Loucy (cell line): Measurements from ENCODE around the gene GTF2A1.
A peak's percentile ranks its signal among the peaks of the same experiment; 100 is the strongest.

Experiments used
- H2AFZ ChIP-seq: fragments of 200-600 bp; sonication (generic); 2 replicates; pipeline ENCODE4 v1.6.0; 2016; ENCODE audit warnings: antibody characterized with exemption, mild to moderate bottlenecking, low read length, moderate library complexity
- H3F3A ChIP-seq: fragments of 200-600 bp; 2 replicates; pipeline ENCODE4 v1.6.0; 2016; ENCODE audit warnings: antibody characterized with exemption, low read depth, mild to moderate bottlenecking
- H3K27me3 ChIP-seq: fragments of 200-600 bp; sonication (generic); 2 replicates; pipeline ENCODE4 v1.6.1; 2014; ENCODE audit warnings: low read length, mild to moderate bottlenecking; ENCODE audit not compliant: insufficient read depth, poor library complexity, severe bottlenecking
- H3K36me3 ChIP-seq: fragments of 200-600 bp; sonication (generic); 2 replicates; pipeline ENCODE4 v1.6.1; 2016; ENCODE audit warnings: low read length; ENCODE audit not compliant: insufficient read depth
- H3K4me1 ChIP-seq: fragments of 200-600 bp; sonication (generic); 2 replicates; pipeline ENCODE4 v1.5.1; 2014; ENCODE audit warnings: low read length, mild to moderate bottlenecking; ENCODE audit not compliant: insufficient read depth, poor library complexity, severe bottlenecking
- H3K4me2 ChIP-seq: fragments of 200-600 bp; sonication (generic); 2 replicates; pipeline ENCODE4 v1.6.0; 2014; ENCODE audit warnings: antibody characterized with exemption, low read length, low read depth, mild to moderate bottlenecking; ENCODE audit not compliant: poor library complexity, severe bottlenecking
- H3K4me3 ChIP-seq: fragments of 200-600 bp; sonication (generic); 2 replicates; pipeline ENCODE4 v1.5.1; 2014; ENCODE audit warnings: low read length, mild to moderate bottlenecking, mixed read lengths; ENCODE audit not compliant: poor library complexity, severe bottlenecking
- H3K79me2 ChIP-seq: fragments of 200-600 bp; sonication (generic); 2 replicates; pipeline ENCODE4 v1.6.1; 2014; ENCODE audit warnings: low read length; ENCODE audit not compliant: insufficient read depth
- H3K9ac ChIP-seq: fragments of 200-600 bp; sonication (generic); 2 replicates; pipeline ENCODE4 v1.6.0; 2014; ENCODE audit warnings: mild to moderate bottlenecking, low read depth, low read length, moderate library complexity; ENCODE audit not compliant: poor library complexity, severe bottlenecking
- H3K9me2 ChIP-seq: fragments of 200-600 bp; sonication (generic); replicated peaks from 2 replicates; pipeline ENCODE4 v1.6.1; 2016; ENCODE audit warnings: low read depth, low read length, mixed read lengths
- H3K9me3 ChIP-seq: fragments of 200-600 bp; sonication (generic); 2 replicates; pipeline ENCODE4 v1.6.1; 2014; ENCODE audit warnings: mild to moderate bottlenecking, antibody characterized with exemption, low read length, low read depth; ENCODE audit not compliant: insufficient read depth
- H4K20me1 ChIP-seq: fragments of 200-600 bp; sonication (generic); 2 replicates; pipeline ENCODE4 v1.6.0; 2014; ENCODE audit warnings: antibody characterized with exemption, low read length, mild to moderate bottlenecking; ENCODE audit not compliant: insufficient read depth, poor library complexity, severe bottlenecking
- EZH2phosphoT487 ChIP-seq: fragments of 200-600 bp; IDR thresholded peaks from 2 replicates; pipeline ENCODE4 v1.6.1; 2018; ENCODE audit warnings: antibody characterized with exemption, mild to moderate bottlenecking, moderate library complexity, borderline replicate concordance
- TF ChIP-seq, protein P1 (sequence below): fragments of 200-600 bp; sonication (generic); conservative IDR thresholded peaks from 2 replicates; pipeline ENCODE4 v1.5.1; 2014; ENCODE audit warnings: mild to moderate bottlenecking, antibody characterized with exemption, low read length

GTF2A1 gene

DNA sequence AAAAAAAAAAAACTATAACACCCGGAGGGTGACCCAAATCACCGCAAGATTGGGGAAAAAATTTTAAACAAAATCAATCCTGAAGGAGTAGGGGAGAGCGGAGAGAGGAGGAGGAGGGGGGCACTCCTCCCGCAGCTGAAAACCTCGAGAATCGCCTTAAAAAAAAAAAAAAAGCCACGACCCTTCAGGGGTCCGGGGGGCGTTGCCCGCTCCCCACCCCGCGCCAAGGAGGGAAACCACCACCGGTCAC lies 254 bp downstream of the GTF2A1 start:
- Histone ChIP-seq H3K9ac (peak overlapping the region; percentile 100), H3F3A (peaks cover 10% of the 10 kb centered on the region), H3K4me2 (peak overlapping the region; percentile 45), H3K4me1 (peaks cover 45% of the 10 kb centered on the region), H3K36me3 (peaks cover 4% of the 10 kb centered on the region; the same call in 1 of the 2 replicates), H3K79me2 (peaks cover 49% of the 10 kb centered on the region), H2AFZ (no peak overlapping the region), H3K4me3 (peak overlapping the region; percentile 85), H3K27me3 (peaks cover 9% of the 10 kb centered on the region), H4K20me1 (peaks cover 25% of the 10 kb centered on the region), H3K9me2 (no peaks in the 10 kb centered on the region), H3K9me3 (no peaks in the 10 kb centered on the region)
- TF ChIP-seq EZH2phosphoT487 = no peak
- TF ChIP-seq, protein P1, sequence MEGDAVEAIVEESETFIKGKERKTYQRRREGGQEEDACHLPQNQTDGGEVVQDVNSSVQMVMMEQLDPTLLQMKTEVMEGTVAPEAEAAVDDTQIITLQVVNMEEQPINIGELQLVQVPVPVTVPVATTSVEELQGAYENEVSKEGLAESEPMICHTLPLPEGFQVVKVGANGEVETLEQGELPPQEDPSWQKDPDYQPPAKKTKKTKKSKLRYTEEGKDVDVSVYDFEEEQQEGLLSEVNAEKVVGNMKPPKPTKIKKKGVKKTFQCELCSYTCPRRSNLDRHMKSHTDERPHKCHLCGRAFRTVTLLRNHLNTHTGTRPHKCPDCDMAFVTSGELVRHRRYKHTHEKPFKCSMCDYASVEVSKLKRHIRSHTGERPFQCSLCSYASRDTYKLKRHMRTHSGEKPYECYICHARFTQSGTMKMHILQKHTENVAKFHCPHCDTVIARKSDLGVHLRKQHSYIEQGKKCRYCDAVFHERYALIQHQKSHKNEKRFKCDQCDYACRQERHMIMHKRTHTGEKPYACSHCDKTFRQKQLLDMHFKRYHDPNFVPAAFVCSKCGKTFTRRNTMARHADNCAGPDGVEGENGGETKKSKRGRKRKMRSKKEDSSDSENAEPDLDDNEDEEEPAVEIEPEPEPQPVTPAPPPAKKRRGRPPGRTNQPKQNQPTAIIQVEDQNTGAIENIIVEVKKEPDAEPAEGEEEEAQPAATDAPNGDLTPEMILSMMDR = no peak

DNA sequence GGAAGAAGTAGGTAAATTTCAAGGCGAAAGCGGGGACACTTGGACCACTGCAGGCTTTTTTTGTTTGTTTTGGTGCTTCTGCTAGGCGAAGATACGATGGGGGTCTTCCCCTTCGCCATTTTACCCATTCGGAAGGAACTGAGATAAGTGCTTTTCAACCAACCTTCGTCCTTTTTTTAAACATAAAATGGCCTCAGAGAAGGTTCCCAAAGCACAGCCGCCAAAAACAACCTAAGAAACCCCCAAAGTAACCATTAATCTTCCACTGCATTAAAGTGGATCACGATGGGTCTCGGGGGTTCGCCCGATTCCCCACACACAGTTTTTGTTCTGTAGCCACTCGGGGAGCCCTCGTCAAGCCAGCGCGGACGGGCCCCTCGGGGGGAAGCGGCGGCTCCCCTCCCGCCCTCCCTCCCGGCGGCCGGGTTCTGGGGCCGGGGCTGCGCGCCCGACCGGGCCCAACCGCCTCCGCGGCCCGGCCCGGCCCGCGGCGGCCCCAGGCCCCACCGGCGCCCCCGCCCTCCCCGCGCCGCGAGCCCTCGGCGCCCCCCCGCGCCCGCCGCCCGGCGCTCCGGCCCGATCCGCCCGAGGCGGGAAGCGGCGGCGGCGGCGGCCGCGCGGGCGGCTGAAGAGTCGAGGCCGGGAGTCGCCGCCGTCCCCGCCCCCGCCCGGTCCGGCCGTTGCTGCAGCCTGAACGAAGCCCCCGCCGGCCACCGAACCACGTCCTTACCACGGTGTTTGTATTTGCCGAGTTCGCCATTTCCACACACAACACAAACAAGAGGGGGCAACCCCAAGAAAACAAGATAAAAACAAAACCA lies 790 bp downstream of the GTF2A1 start:
- no peaks in the 10 kb centered on the region for H3K9me3 ChIP-seq
- H3K27me3 ChIP-seq = peaks cover 9% of the 10 kb centered on the region
- peaks cover 27% of the 10 kb centered on the region for H4K20me1 ChIP-seq
- peaks cover 55% of the 10 kb centered on the region for H3K79me2 ChIP-seq
- H3K9me2 ChIP-seq = no peaks in the 10 kb centered on the region
- H3K9ac ChIP-seq = peak overlapping the region; percentile 100
- H2AFZ ChIP-seq = no peak overlapping the region
- peak overlapping the region; percentile 92 for H3K4me3 ChIP-seq
- no peak for TF ChIP-seq EZH2phosphoT487
- TF ChIP-seq, protein P1 = no peak
- H3K4me1 ChIP-seq = peaks cover 46% of the 10 kb centered on the region
- peaks cover 6% of the 10 kb centered on the region for H3K36me3 ChIP-seq
- peaks cover 10% of the 10 kb centered on the region for H3F3A ChIP-seq
- peak overlapping the region; percentile 87 for H3K4me2 ChIP-seq

DNA sequence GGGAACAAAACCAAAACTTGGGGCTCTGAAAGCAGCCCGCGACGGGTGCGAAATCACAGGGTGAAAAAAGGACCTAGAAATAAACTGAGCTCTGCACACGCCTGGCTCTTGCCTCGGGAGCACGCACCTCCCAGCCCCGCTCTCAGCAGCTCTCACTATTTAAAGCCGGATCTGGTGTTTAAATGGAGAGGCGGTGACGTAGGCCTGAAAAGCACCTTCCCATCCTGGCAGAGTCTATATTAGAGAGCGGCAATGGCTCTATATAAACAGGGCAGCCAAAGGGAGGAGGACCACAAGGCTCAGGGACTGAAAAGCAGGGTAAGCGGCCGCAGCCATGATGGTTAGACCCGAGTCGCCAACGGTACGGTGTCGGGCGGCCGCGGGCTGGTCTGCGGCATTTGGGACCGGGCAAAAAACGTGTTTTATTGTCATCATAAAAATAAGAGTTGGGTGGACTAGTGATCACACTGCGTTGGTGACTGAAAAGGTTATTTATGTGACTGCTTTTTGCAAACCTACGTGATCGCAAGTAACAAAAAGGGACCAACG lies 1.5 kb downstream of the GTF2A1 start:
- Histone ChIP-seq H3K4me3 (peak overlapping the region; percentile 92), H3K4me1 (peaks cover 46% of the 10 kb centered on the region), H3F3A (peaks cover 10% of the 10 kb centered on the region), H2AFZ (no peak overlapping the region), H3K4me2 (peak overlapping the region; percentile 87), H3K27me3 (peaks cover 9% of the 10 kb centered on the region), H3K79me2 (peaks cover 59% of the 10 kb centered on the region), H4K20me1 (peaks cover 29% of the 10 kb centered on the region), H3K9ac (peak overlapping the region; percentile 100), H3K9me2 (no peaks in the 10 kb centered on the region), H3K36me3 (peaks cover 9% of the 10 kb centered on the region), H3K9me3 (no peaks in the 10 kb centered on the region)
- no peak for TF ChIP-seq EZH2phosphoT487
- TF ChIP-seq, protein P1 = no peak
